ENCODE measurements around the gene ADAMTS7. TPM values are rescaled to one million over a fixed set of nuclear protein-coding genes. Genes with fewer than 3 reads are reported as not detected.
A peak's percentile ranks its signal among the peaks of the same experiment; 100 is the strongest.

The ADAMTS7 gene
- total RNA-seq, 1 experiment from 2014 or later, result 23.1 TPM

DNA sequence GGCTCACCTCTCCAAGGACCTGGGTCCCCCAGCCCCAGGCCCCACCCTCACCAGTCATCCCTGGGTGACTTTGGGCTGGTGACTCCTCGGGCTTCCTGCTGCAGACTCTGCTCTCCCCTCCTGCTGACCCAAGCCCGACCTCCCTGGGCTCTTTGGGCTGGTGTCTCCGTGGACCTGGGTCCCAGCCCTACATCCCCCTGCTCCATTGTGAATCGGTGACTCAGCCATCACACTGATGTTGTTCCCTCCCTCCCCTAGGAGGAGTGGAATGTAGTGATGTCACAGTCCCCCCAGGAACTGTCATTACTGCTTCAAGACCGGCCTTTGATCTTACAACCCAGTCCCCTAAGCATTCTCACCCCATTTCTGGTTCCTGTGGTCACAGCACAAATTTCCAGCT is 83.7 kb downstream of the ADAMTS7 start:
- no peak overlapping the region for H3K9ac ChIP-seq (ENCODE audit: extremely low read depth, insufficient read length, low read length)
- no peaks in the 10 kb centered on the region for H3K23me2 ChIP-seq (ENCODE audit: insufficient read length, low read depth, low read length, poor library complexity, severe bottlenecking)
- H2AFZ ChIP-seq (ENCODE audit: low read length), result no peak overlapping the region

More for the DNA sequence above, 83.7 kb downstream of the ADAMTS7 start:
- Histone ChIP-seq H2AK5ac (ENCODE audit: insufficient read length, low read length) (no peak overlapping the region), H3K9me3 (ENCODE audit: control insufficient read depth, low read depth, low read length) (no peaks in the 10 kb centered on the region), H2BK120ac (ENCODE audit: low read depth, low read length, poor library complexity, severe bottlenecking) (no peak overlapping the region), H4K8ac (replicated peaks; ENCODE audit: insufficient read length, low read depth, low read length) (no peak overlapping the region), H3K56ac (ENCODE audit: insufficient read length, low read depth, low read length) (no peak overlapping the region), H2BK12ac (ENCODE audit: insufficient read length, low read depth, low read length) (no peak overlapping the region), H4K91ac (ENCODE audit: insufficient read length, low read depth, low read length) (no peak overlapping the region), H2BK20ac (ENCODE audit: low read depth, low read length, poor library complexity, severe bottlenecking) (no peak overlapping the region), H3K23ac (ENCODE audit: insufficient read length, low read depth, low read length) (no peak overlapping the region), H3K79me1 (ENCODE audit: insufficient read depth, low read depth, low read length, poor library complexity, severe bottlenecking) (no peaks in the 10 kb centered on the region), H3K27me3 (ENCODE audit: insufficient read depth, low read length) (no peaks in the 10 kb centered on the region), H3T11ph (ENCODE audit: low read length) (no peak overlapping the region), H3K18ac (ENCODE audit: insufficient read length, low read depth, low read length) (no peak overlapping the region), H3K4me1 (ENCODE audit: insufficient read depth, low read length) (peaks cover 4% of the 10 kb centered on the region; the same call in 1 of the 2 replicates), H3K79me2 (ENCODE audit: insufficient read depth, low read length) (no peaks in the 10 kb centered on the region), H3K4ac (ENCODE audit: low read depth, low read length) (no peak overlapping the region), H4K20me1 (ENCODE audit: control insufficient read depth, insufficient read depth, insufficient read length) (no peaks in the 10 kb centered on the region), H3K27ac (ENCODE audit: insufficient read length, low read depth, low read length) (no peak overlapping the region), H3K4me2 (ENCODE audit: insufficient read depth, insufficient read length, low read length) (no peak overlapping the region), H4K5ac (ENCODE audit: insufficient read length, low read depth, low read length) (no peak overlapping the region), H2BK5ac (ENCODE audit: insufficient read length, low read length) (no peak overlapping the region), H3K14ac (ENCODE audit: insufficient read depth, low read length) (no peak overlapping the region), H2BK15ac (ENCODE audit: low read depth, low read length) (no peak overlapping the region)
- Mint-ChIP-seq H3K36me3 (ENCODE audit: insufficient read depth in 1 of 3, low read depth in 3 of 3) (no peaks in the 10 kb centered on the region), H3K4me1 (peaks cover 10 to 13% of the 10 kb centered on the region in 2 experiments), H3K4me3 (no peak overlapping the region), H3K27ac (peak overlapping the region in 2 of 3 experiments; percentile 44 to 49; a peak in 2 of 7 replicates), H3K9me3 (no peaks in the 10 kb centered on the region; a peak in 1 of 5 replicates), H3K27me3 (ENCODE audit: low read depth) (peaks cover under 1% of the 10 kb centered on the region)
- TF ChIP-seq, protein P1, sequence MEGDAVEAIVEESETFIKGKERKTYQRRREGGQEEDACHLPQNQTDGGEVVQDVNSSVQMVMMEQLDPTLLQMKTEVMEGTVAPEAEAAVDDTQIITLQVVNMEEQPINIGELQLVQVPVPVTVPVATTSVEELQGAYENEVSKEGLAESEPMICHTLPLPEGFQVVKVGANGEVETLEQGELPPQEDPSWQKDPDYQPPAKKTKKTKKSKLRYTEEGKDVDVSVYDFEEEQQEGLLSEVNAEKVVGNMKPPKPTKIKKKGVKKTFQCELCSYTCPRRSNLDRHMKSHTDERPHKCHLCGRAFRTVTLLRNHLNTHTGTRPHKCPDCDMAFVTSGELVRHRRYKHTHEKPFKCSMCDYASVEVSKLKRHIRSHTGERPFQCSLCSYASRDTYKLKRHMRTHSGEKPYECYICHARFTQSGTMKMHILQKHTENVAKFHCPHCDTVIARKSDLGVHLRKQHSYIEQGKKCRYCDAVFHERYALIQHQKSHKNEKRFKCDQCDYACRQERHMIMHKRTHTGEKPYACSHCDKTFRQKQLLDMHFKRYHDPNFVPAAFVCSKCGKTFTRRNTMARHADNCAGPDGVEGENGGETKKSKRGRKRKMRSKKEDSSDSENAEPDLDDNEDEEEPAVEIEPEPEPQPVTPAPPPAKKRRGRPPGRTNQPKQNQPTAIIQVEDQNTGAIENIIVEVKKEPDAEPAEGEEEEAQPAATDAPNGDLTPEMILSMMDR (conservative IDR thresholded peaks at IDR 0.05), result no peak
- no CpG with 5 or more reads among the region's 5 CpGs for WGBS (ENCODE audit: extremely low coverage, insufficient read length, low lambda C conversion rate)
- peak; percentile 54 for DNase-seq
